PFSK-1 (cell line): ENCODE data around the gene CTDNEP1.

ENCODE experiments used
- POLR2AphosphoS5 ChIP-seq: IDR thresholded peaks from 2 replicates; pipeline ENCODE4 v1.6.1; 2012; ENCODE audit warnings: low read depth, mild to moderate bottlenecking, control low read depth, low read length, moderate library complexity
- SIN3A ChIP-seq: IDR thresholded peaks from 2 replicates; pipeline ENCODE4 v1.6.1; 2012; ENCODE audit warnings: mild to moderate bottlenecking, low read length, moderate library complexity, borderline replicate concordance; ENCODE audit not compliant: insufficient read depth
- TAF1 ChIP-seq: IDR thresholded peaks from 2 replicates; pipeline ENCODE4 v1.6.1; 2012; ENCODE audit warnings: low read length, control low read depth, borderline replicate concordance; ENCODE audit not compliant: insufficient read depth

DNA sequence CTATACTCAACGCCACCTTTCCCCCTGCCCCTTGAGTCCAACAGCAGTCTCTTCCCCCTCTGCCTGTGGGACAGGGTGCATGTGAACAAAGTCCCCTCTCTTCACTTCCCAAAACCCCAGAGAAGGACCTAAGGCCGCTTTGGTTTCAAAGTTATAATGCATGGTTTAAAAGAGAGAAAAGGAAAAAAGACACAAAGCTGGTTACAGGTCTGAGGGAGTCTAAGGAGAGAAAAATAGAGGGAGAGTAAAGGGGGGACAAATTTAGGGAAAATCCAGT lies 8.1 kb downstream of the CTDNEP1 start:
- TF ChIP-seq TAF1 (no peak), POLR2AphosphoS5 (no peak), SIN3A (no peak)
